DMS53 treated with DMSO at 0.1 percent for 48 hours (cell line): ENCODE results near the gene ZNF12.

ENCODE experiments used
- DNase-seq: peaks from one replicate; lab custom pipeline; 2025; ENCODE audit not compliant: unreplicated experiment; lab: John Stamatoyannopoulos, UW

The ZNF12 gene

GRCh38 chr7:6648066-6648814 lies 58.5 kb downstream of the ZNF12 start:
- no peak for DNase-seq

GRCh38 chr7:6647541-6647940 lies 59.2 kb downstream of the ZNF12 start:
- no peak for DNase-seq

DNA sequence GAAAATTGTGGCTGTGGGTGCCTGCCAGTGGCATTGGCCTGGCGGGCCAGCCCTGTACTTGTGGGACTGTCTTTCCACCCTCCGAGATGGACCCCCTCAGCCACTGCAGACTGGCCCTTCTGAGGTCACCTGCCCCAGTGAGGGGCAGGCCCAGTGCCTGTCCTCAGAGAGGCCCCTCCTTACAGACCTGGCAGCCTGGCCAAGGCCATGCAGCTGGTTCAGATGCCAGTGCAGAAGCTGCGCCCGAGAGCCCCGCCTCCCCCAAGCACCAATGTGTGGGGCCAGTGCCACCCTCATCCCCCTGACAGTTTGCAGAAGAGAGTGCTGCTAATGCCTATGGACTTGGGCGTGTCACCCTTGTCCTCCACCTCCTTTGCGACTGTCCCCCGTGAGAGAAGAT lies 59.7 kb downstream of the ZNF12 start:
- no peak for DNase-seq

- no peak for DNase-seq
Measured at GRCh38 chr7:6646465-6646864, 60.3 kb downstream of the ZNF12 start.

- no peak for DNase-seq
Measured at GRCh38 chr7:6644728-6645127, 62.0 kb downstream of the ZNF12 start.

DNA sequence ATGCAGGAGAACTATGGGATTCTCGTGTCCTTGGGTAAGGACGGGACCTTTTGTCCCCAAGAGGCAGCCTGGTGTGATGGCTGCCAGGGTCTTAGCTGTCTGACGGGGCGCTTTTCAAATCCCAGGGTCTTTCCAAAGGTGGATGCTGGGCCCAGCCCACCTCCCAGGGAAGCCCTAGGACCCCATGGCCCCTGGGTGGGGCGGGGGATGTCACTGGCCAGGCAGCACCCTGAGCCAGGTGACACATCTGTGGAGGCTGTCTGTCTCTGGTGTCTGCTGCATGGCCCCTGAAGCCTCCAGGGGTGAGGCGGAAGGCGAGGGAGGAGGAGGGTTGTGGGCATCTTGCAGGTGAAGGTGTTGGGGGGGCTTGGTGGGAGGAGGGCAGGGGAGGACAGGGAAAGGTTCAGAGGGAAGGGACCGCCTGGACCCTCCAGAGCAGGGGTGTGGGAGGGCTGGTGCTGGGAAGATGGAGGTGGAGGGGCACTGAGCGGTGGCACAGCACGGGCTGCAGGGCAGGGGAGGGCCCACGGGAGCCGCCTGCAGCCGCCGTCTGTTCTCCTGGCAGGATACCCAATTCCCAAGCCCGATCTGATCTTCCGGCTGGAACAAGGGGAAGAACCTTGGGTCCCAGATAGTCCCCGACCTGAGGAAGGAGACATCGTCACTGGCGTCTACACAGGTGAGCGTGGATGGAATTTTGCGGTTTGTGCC lies 62.7 kb downstream of the ZNF12 start:
- no peak for DNase-seq

DNA sequence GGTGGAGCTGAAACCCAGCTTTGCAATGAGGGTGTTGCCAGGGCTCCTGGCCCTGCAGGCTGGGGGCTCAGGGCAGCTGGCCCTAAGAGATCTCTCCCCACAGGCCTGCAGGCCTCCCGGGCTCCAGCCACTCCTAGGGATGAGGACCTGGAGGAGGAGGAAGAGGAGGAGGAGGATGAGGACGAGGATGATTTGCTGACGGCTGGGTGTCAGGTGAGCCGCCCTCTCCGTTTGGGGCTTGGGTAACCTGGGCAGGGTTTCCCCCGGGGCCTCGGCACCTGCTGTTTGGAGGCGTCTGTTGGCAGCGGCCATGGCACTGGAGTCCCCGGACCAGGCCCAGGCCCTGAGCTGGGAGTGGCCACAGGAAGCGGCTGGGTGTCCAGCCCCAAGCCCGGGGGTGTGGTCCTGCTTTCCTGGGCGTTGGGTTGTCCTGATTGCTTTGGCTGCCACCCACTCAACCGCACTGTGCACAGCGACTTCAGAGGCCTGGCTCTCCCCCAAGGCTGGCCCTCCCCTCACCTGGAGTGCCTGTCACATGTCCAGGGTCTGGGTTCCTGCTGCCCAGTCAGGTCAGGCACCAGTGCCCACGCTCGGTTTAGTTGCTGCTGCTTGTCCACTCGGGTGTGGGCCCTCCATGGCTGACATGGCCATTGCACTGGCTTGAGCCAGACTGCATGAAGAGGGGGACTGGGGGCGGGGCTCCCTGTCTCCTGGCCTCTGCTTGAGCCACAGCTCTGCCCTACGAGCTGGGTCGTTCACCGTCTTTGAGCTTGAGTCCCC lies 63.7 kb downstream of the ZNF12 start:
- DNase-seq: no peak

DNA sequence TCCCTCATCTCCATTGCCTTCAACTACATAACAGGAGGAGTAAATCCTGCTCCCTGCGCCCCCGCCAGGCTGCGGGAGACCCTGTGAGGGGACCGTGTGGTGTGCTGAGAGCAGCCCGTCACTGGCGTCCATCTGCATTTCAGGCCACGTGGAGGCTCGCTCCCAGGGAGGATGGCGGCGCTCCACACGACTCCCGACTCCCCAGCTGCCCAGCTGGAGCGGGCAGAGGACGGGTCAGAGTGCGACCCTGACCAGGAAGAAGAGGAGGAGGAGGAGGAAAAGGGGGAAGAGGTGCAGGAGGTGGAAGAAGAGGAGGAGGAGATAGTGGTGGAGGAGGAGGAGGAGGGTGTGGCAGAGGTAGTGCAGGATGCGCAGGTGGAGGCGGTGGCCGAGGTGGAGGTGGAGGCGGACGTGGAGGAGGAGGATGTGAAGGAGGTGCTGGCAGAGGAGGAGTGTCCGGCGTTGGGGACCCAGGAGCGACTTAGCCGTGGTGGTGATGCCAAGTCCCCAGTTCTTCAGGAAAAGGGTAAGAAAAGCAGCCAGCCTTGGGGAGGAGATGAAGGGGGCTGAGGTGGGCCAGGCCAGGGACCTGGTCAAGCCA lies 64.4 kb downstream of the ZNF12 start:
- DNase-seq: no peak

DNA sequence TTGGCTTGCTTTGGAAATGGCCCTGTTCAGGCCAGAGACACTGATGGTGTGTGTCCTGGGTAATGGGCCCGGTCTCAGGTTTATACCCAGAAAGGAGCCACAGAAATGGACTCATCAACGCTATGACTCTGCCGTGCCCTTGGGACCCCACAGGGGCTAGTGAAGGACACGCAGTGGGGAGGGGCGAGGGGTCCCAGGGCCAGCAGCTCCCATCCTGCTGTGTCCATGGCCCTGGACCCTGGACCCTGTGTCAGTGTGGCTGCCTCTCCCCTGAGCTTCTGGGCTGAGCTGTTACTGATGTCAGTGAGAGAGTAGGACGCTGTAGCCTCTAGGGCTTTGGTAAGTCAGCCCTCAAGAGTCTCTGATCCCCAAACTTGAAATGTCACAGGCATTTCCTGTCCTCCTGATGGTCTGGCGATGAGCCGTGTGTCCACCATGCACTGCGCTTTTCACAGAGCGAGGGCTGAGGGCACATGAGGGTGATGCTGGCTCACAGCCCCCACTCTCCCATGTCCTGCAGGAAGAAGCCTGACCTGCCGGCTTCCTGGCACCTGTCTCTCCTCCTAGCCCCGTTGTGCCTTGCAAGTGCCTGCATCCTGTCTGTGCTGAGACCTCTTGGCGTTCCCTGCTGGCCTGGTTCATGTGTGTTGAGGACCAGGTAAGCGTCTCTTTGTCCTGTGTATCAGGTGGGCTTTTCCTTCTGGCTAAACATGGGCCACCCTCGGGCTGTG lies 65.3 kb downstream of the ZNF12 start:
- DNase-seq: no peak

- no peak for DNase-seq
Measured at GRCh38 chr7:6640246-6640721, 66.5 kb downstream of the ZNF12 start.

- DNase-seq: no peak
Measured at GRCh38 chr7:6639627-6640026, 67.1 kb downstream of the ZNF12 start.

GRCh38 chr7:6639032-6639431 lies 67.7 kb downstream of the ZNF12 start:
- DNase-seq: no peak
